Activated T-helper 1 cell treated with anti-CD3 and anti-CD28 coated beads, Interleukin-12 subunit alpha, Interleukin-12 subunit beta, Interleukin-2, Interleukin-4 antibody, amounts not matched to agents 30 ng/mL and 10 ng/mL and 1 ng/mL, durations not matched to agents 14 hours and 24 hours and 36 hours (primary cell): ENCODE results near the gene ACLY. TPM values are rescaled to one million over a fixed set of nuclear protein-coding genes. Genes with fewer than 3 reads are reported as not detected.
"Not testable (repeated sequence)": the region's sequence is repeated elsewhere in the genome, so short reads cannot be mapped to it uniquely, and the experiment has no call there.

Experiments
- DNase-seq: peaks from one replicate; pipeline ENCODE4 v3.0.0; 2021; ENCODE audit warnings: low spot score
- H3K27ac Mint-ChIP-seq: one replicate; pipeline ENCODE4 v1.8.0; 2021; ENCODE audit warnings: mild to moderate bottlenecking, mixed read lengths
- H3K27me3 Mint-ChIP-seq: one replicate; pipeline ENCODE4 v1.8.0; 2022; ENCODE audit warnings: mild to moderate bottlenecking, moderate library complexity, mixed read lengths; ENCODE audit not compliant: insufficient read depth
- H3K36me3 Mint-ChIP-seq: one replicate; pipeline ENCODE4 v1.8.0; 2021; ENCODE audit warnings: low read depth, mixed read lengths
- H3K4me1 Mint-ChIP-seq: one replicate; pipeline ENCODE4 v1.8.0; 2021; ENCODE audit warnings: low read depth, mixed read lengths
- H3K4me3 Mint-ChIP-seq: one replicate; pipeline ENCODE4 v1.8.0; 2021; ENCODE audit warnings: mild to moderate bottlenecking, moderate library complexity, mixed read lengths
- H3K9me3 Mint-ChIP-seq: one replicate; pipeline ENCODE4 v1.8.0; 2021; ENCODE audit warnings: mixed read lengths
- intact Hi-C: fragments of 100-400 bp; cut with micrococcal nuclease; formaldehyde crosslinking; loops from one replicate; pipeline ENCODE4 v1.15.1; 2024
- total RNA-seq: library from RNA; stranded (reverse); gene quantifications from 2 replicates; pipeline ENCODE4 v1.2.3, GENCODE V29; 2022

The ACLY gene
- total RNA-seq, 1 donor from 2014 or later = 200 TPM

DNA sequence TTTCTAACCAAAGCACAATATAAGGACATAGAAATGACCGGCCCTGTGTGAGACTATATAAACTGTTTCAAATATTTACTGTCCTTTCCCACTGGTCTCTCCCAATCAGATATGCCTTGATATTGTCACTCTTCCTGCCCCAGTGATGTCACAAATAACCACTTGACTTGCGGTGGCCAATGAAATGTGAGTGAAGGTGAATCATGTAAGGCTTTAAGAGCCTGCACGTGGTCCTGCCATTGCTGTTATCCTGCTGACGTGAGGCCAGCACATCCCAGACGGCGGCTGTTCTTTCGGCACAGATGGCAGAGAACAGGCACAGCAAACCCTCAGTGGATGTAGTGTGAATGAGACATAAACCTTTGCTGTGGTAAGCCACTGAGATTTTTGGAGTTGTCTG lies 48.1 kb downstream of the ACLY start:
- peaks cover 30% of the 10 kb centered on the region for H3K4me1 Mint-ChIP-seq
- no peak overlapping the region for H3K4me3 Mint-ChIP-seq
- no peaks in the 10 kb centered on the region for H3K9me3 Mint-ChIP-seq
- no peak for DNase-seq
- no peak overlapping the region for H3K27ac Mint-ChIP-seq
- intact Hi-C loops = no loop called here
- H3K36me3 Mint-ChIP-seq = peaks cover 40% of the 10 kb centered on the region
- H3K27me3 Mint-ChIP-seq = no peaks in the 10 kb centered on the region

DNA sequence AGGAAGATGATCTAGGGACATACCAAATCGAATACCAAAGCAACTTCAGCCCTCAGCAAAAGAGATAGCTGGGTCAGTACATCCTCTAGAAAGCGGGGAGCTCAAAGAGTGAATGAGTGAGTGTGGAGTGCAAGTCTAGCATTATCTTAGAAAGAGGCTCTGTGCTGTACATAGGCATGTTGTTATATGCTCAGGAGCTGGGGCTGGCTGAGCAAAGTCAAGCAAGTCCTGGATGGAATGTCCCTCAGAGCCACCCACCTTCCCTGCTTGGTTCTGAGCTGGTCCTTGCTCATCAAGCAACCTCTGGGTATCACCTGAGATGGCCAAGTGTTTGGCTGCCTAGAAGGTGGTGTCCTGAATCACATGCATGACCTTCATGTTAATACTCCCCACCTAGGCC lies 48.7 kb downstream of the ACLY start:
- Mint-ChIP-seq H3K4me1 (peaks cover 33% of the 10 kb centered on the region), H3K36me3 (peaks cover 42% of the 10 kb centered on the region), H3K27me3 (no peaks in the 10 kb centered on the region), H3K4me3 (no peak overlapping the region), H3K27ac (peak overlapping the region; percentile 68), H3K9me3 (no peaks in the 10 kb centered on the region)
- intact Hi-C loops = no loop called here
- DNase-seq = no peak

DNA sequence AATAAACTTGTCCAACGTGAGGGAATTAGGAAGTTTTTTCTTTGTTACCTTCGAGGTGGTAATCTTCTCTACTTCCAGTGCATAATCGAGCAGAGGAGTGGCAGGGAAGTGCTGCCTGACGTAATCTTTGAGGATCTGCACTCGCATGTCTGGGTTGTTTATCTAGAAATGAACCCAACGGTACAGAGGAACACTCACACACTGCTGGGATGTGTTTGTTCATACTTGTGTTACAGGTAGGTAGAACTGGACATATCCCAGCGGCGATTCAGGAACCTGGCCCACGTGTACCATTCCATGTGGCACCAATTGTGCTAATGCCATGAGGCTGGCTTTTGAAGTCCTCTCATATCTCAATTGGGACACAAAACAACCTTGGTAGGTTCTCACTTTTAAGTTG lies 49.3 kb downstream of the ACLY start:
- intact Hi-C loops = loop anchor here (5.0 to 10.0 kb wide), 2 partner anchors 55 to 182 kb away; partner anchors contain the start of genes EIF1, FKBP10 and P3H4
- no peaks in the 10 kb centered on the region for H3K9me3 Mint-ChIP-seq
- H3K4me1 Mint-ChIP-seq = peaks cover 33% of the 10 kb centered on the region
- H3K36me3 Mint-ChIP-seq = peaks cover 42% of the 10 kb centered on the region
- no peak overlapping the region for H3K4me3 Mint-ChIP-seq
- no peak for DNase-seq
- H3K27me3 Mint-ChIP-seq = no peaks in the 10 kb centered on the region
- H3K27ac Mint-ChIP-seq = peak overlapping the region; percentile 68

DNA sequence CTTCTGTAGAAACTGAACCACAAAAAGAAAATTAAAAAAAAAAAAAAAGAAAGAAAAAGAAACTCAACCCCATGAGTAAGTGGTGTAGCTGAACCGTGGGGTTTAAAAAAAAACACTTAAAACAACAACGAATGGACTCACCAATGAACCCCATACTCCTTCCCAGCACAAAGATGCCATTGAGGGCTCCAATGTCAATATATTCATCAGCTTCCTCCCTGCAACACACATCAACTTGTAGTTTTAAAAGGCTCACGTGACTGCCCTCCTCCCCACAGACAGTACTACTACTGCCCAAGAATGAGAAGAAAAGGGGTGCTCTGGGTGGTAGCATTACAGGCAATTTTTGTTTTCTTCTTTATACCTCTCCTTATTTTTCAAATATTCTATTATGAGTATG lies 50.2 kb downstream of the ACLY start:
- intact Hi-C loops = loop anchor here (5.0 to 10.0 kb wide), 2 partner anchors 54 to 181 kb away; partner anchors contain the start of genes EIF1, FKBP10 and P3H4
- Mint-ChIP-seq H3K4me3 (peak overlapping the region; percentile 59), H3K27me3 (no peaks in the 10 kb centered on the region), H3K4me1 (peaks cover 33% of the 10 kb centered on the region), H3K9me3 (no peaks in the 10 kb centered on the region), H3K27ac (peak overlapping the region; percentile 90), H3K36me3 (peaks cover 40% of the 10 kb centered on the region)
- DNase-seq = no peak

DNA sequence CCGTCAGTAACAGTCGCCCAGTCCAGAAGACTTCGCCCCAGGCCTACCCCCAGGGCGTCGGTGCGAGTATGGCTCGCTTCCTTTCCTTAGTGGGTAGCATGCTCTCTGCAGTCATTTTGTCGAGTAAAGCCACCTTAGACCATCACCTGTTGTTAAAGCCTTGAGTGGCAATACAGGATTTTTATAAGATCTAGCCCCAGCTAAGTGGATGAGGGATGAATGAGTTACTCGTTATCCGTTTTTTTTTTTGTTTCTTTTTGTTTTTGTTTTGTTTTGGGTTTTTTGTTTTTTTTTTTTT lies 53.2 kb downstream of the ACLY start:
- Mint-ChIP-seq H3K27ac (peak overlapping the region; percentile 83), H3K9me3 (no peaks in the 10 kb centered on the region), H3K36me3 (peaks cover 25% of the 10 kb centered on the region), H3K4me1 (peaks cover 35% of the 10 kb centered on the region), H3K27me3 (no peaks in the 10 kb centered on the region), H3K4me3 (no peak overlapping the region)
- no peak for DNase-seq
- intact Hi-C loops = loop anchor here (1.0 to 10.0 kb wide), 9 partner anchors 29 to 290 kb away; partner anchors contain the start of genes CNP, EIF1, FKBP10 and JUP

DNA sequence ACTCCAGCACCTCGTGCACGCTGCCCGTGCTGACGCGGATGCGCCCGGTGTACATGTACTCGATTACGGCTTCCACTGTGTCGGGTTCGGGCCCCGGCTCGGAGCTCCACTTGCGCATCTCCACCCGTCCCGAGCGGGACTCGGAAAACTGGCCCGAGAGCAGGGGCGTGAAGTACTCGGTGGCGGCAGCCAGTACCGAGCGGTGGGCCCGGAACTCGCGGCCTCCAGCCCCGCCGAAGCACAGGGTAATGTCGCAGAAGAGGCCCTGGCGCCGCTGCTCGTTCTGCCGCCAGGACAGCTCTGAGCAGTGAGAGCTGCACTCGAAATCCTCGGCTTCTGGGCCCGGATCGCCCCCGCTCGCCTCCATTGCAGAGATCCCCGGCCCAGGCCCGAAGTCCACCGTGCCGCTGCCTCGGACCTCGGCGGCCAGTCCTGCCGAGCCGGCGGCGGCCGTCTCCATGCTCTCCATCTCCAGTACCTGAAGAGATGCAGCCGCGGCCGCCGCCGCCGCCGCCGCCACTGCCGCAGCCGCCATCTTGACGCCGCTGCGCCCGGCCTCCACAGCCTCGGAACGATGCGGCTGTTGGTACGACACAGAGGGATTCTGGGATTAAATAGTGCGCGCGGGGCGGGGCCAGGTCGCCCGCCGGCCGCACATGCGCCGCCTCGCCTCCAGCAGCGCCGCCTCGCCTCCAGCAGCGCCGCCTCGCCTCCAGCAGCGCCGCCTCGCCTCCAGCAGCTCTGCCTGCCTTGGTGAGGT lies 53.7 kb downstream of the ACLY start, which contains the start of gene KLHL11:
TSS of gene KLHL11 (minus strand) at position 588 of the 760 bp plus-strand sequence. CDS start at position 535, 53 bp downstream.
- Mint-ChIP-seq H3K4me1 (peaks cover 32% of the 10 kb centered on the region), H3K9me3 (no peaks in the 10 kb centered on the region), H3K36me3 (peaks cover 20% of the 10 kb centered on the region), H3K27me3 (no peaks in the 10 kb centered on the region), H3K27ac (peak within 1 kb of the TSS; percentile 83), H3K4me3 (no peak within 1 kb of the TSS)
- intact Hi-C loops = loop anchor here (1.0 to 10.0 kb wide), 9 partner anchors 29 to 290 kb away; partner anchors contain the start of genes CNP, EIF1, FKBP10 and JUP
- peak; percentile 88 for DNase-seq

DNA sequence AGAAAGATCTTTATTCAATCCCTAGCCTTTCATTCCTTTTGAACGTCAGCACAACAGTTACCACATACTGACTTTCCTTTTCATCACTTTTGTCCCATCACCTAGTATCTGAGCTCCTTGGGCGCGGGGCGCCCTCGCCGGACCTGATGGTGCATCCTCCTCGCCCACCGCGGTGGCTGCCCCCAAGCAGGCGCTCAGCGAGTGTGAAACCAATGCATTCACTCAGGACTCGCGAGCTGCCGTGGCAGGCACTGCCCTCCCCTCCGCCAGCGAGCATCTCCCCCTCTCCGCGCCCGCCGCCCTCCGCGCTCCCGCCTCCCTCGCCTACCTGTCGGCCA lies 54.3 kb downstream of the ACLY start:
- peaks cover 17% of the 10 kb centered on the region for H3K36me3 Mint-ChIP-seq
- no peak for DNase-seq
- no peaks in the 10 kb centered on the region for H3K9me3 Mint-ChIP-seq
- no peak overlapping the region for H3K27ac Mint-ChIP-seq
- H3K27me3 Mint-ChIP-seq = no peaks in the 10 kb centered on the region
- peaks cover 27% of the 10 kb centered on the region for H3K4me1 Mint-ChIP-seq
- no peak overlapping the region for H3K4me3 Mint-ChIP-seq
- intact Hi-C loops = loop anchor here (2.0 to 10.0 kb wide), 3 partner anchors 50 to 102 kb away; partner anchors contain the start of genes CNP, FKBP10, JUP and P3H4

DNA sequence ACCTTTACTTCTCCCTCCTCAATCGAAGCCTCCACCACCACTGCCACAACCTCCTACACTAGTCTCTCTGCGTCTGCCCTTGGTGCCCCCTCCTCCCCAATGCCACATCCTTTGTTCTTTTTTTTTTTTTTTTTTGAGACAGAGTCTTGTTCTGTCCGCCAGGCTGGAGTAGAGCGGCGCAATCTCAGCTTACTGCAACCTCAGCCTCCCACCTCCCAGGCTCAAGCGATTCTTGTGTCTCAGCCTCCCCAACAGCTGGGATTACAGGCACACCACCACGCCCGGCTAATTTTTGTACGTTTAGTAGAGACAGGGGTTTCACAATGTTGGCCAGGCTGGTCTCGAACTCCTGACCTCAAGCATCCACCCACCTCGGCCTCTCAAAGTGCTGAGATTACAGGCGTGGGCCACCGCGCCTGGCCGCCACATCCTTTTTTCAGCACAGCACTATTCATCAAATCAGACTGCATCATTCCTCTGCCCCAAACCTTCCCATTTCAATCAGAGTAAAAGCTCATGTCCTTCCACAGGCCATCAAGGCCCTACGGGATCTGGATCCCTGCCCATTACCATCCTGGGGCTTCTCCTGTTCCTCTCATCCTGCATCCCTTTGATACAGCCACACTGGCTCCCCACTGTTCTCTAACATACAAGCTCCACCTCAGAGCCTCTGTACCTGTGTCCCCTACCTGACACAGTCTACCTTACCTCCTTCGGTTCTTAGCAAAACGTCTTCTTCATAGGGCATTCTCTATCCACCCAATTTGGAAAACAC lies 55.5 kb downstream of the ACLY start:
- intact Hi-C loops = loop anchor here (10.0 kb wide), 1 partner anchor 48 kb away; the partner anchor contains the start of genes FKBP10 and P3H4
- Mint-ChIP-seq H3K4me3 (no peak overlapping the region), H3K27me3 (no peaks in the 10 kb centered on the region), H3K4me1 (peaks cover 15% of the 10 kb centered on the region), H3K36me3 (peaks cover 14% of the 10 kb centered on the region), H3K27ac (no peak overlapping the region), H3K9me3 (no peaks in the 10 kb centered on the region)
- no peak for DNase-seq

DNA sequence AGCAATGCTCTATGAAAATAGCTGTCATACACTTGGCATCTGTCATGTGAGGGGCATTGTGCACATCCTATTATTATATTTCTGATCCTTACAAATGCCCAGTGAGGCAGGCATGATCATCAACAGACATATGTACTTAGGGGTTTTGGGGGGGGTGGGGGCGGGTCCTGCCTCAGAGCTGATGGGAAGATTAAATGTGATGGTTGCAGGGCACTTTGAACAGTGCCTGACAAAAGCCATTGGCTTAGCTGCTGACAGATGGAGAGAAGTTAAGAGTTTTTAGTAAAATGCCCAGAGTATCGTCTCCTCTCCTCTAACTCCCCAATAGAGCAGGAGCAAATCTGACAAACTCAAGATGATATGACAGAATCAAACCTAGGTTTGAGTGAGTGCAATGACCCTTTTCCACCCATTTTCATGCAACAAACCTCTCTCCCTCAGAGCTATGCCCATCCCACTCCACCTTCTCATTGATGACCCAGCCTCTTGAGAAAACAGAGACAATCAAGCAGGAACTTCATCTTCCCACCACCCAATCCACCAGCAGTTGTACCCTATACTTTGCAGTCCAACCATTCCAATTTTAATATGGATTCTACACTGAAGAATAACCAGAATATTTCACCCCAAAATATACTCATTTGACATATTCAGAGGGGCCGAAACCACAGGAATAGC lies 58.4 kb downstream of the ACLY start:
- peaks cover 11% of the 10 kb centered on the region for H3K4me1 Mint-ChIP-seq
- H3K9me3 Mint-ChIP-seq = no peaks in the 10 kb centered on the region
- DNase-seq = no peak
- no peaks in the 10 kb centered on the region for H3K27me3 Mint-ChIP-seq
- peaks cover 2% of the 10 kb centered on the region for H3K36me3 Mint-ChIP-seq
- intact Hi-C loops = loop anchor here (10.0 kb wide), 1 partner anchor 46 kb away; the partner anchor contains the start of genes FKBP10 and P3H4
- no peak overlapping the region for H3K27ac Mint-ChIP-seq
- H3K4me3 Mint-ChIP-seq = no peak overlapping the region

DNA sequence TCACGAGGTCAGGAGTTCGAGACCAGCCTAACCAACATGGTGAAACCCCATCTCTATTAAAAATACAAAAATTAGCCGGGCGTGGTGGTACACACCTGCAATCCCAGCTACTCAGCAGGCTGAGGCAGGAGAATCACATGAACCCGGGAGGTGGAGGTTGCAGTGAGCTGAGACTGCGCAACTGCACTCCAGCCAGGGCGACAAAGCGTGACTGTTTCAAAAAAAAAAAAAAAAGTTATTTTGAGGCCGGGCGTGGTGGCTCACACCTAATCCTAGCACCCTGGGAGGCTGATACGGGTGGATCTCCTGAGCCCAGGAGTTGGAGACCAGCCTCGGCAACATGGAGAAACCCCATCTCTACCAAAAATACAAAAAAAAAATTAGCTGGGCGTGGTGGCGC lies 67.4 kb downstream of the ACLY start:
- intact Hi-C loops, H3K27me3 Mint-ChIP-seq, H3K4me3 Mint-ChIP-seq, H3K27ac Mint-ChIP-seq, H3K4me1 Mint-ChIP-seq, H3K9me3 Mint-ChIP-seq, DNase-seq: not testable (repeated sequence)
- H3K36me3 Mint-ChIP-seq = peaks cover 20% of the 10 kb centered on the region

DNA sequence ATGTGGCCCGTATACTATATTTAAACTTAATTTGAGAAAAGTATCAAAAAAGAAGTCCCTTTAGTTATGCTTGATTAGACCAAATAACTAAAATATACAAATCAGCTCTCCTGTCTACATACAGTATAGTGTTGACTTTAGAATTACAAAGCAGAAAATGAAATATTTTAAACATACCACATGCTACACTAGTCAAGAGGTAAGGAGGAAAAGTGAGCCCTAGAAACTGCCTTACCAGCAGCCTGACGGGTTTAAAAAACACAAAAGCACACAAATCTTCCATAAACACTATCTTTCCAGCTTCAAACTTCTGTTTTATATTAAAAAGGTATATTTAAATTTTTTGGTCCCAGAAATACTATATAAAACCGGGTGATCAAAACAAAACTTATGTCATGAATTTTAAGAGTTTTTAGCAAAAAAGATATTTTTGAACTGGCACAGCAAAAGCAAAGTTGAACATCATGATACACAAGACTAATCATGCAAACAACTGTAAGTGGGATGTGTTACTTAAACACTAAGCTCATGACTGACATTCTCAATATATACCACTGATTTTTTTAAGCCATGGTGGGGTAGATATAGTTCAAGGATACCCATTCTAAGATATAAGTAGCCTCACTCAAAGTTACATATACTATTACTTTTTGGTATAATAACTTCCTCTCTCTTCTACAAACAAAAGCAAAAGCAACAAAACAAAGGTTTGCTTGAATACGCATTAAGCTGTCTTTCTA lies 69.3 kb downstream of the ACLY start:
- intact Hi-C loops = no loop called here
- Mint-ChIP-seq H3K36me3 (peaks cover 17% of the 10 kb centered on the region), H3K27me3 (no peaks in the 10 kb centered on the region), H3K27ac (no peak overlapping the region), H3K9me3 (no peaks in the 10 kb centered on the region), H3K4me3 (no peak overlapping the region), H3K4me1 (peaks cover 9% of the 10 kb centered on the region)
- DNase-seq = no peak

DNA sequence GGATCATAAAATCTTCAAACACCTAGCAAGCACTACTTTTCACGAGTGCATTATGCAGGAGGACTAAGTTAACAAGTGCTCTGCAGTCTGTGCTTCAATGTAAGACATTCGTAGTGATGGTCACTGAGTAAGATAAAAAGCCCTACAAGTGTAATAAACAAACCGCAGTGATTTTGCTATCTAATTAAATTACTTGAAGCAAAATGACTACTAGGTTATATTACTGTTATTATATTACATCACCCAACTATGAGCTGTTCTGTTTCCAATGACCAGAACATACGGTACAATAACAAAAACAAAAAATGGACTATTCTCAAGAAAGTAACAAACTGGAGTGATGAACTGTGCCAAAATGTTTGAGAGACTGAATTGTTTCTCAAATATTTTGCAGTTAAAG lies 70.0 kb downstream of the ACLY start:
- Mint-ChIP-seq H3K9me3 (no peaks in the 10 kb centered on the region), H3K4me1 (peaks cover 9% of the 10 kb centered on the region), H3K36me3 (peaks cover 13% of the 10 kb centered on the region), H3K27ac (no peak overlapping the region), H3K27me3 (no peaks in the 10 kb centered on the region), H3K4me3 (no peak overlapping the region)
- DNase-seq = no peak
- intact Hi-C loops = no loop called here
